ENCODE measurements around the gene SOX1.

Gene SOX1

GRCh38 chr13:112079696-112080095 lies 12.7 kb downstream of the SOX1 start:
- TF ChIP-seq CTCF (IDR thresholded peaks at IDR 0.05; ENCODE audit: extremely low read depth, missing control alignments): no peak
- DNase-seq (ENCODE audit: low spot score): no peak

GRCh38 chr13:112083971-112084370 lies 17.0 kb downstream of the SOX1 start:
- DNase-seq (ENCODE audit: low spot score): no peak
- TF ChIP-seq CTCF (IDR thresholded peaks at IDR 0.05; ENCODE audit: extremely low read depth, missing control alignments): no peak

- DNase-seq (ENCODE audit: low spot score): no peak
- TF ChIP-seq CTCF (IDR thresholded peaks at IDR 0.05; ENCODE audit: extremely low read depth, missing control alignments): no peak
These were observed 25.5 kb downstream of the SOX1 start for GRCh38 chr13:112092453-112092852.

GRCh38 chr13:112095354-112095753 lies 28.4 kb downstream of the SOX1 start:
- TF ChIP-seq CTCF (IDR thresholded peaks at IDR 0.05; ENCODE audit: extremely low read depth, missing control alignments): no peak
- DNase-seq (ENCODE audit: low spot score): no peak

GRCh38 chr13:112096959-112097358 lies 30.0 kb downstream of the SOX1 start:
- no peak for TF ChIP-seq CTCF (IDR thresholded peaks at IDR 0.05; ENCODE audit: extremely low read depth, missing control alignments)
- DNase-seq (ENCODE audit: low spot score): no peak

GRCh38 chr13:112097770-112098169 lies 30.8 kb downstream of the SOX1 start:
- TF ChIP-seq CTCF (IDR thresholded peaks at IDR 0.05; ENCODE audit: extremely low read depth, missing control alignments): no peak
- no peak for DNase-seq (ENCODE audit: low spot score)

GRCh38 chr13:112098699-112099098 lies 31.8 kb downstream of the SOX1 start:
- DNase-seq (ENCODE audit: low spot score): no peak
- TF ChIP-seq CTCF (IDR thresholded peaks at IDR 0.05; ENCODE audit: extremely low read depth, missing control alignments): no peak

Data from GM20000 (cell line).